K562 (cell line): ENCODE data around the gene CENPT. TPM values are rescaled to one million over a fixed set of nuclear protein-coding genes. Genes with fewer than 3 reads are reported as not detected.

Experiments used
- ARNT ChIP-seq, 2 experiments: fragments of 450-650 bp; IDR thresholded peaks; 2 replicates each; pipeline ENCODE4 v1.6.1; 2016; ENCODE audit warnings: mild to moderate bottlenecking in 1 of 2
- COPS2 ChIP-seq: fragments of 450-650 bp; conservative IDR thresholded peaks from 2 replicates; pipeline ENCODE4 v1.6.1; 2016; ENCODE audit warnings: mild to moderate bottlenecking, moderate library complexity
- CREM ChIP-seq: IDR thresholded peaks from 2 replicates; pipeline ENCODE4 v1.6.1; 2014; ENCODE audit warnings: antibody characterized with exemption, low read depth
- ELF1 ChIP-seq: fragments of 200-800 bp; sonication (Bioruptor generic); IDR thresholded peaks from 2 replicates; pipeline ENCODE4 v1.6.1; 2016; ENCODE audit warnings: missing genetic modification characterization, missing compliant biosample characterization
- FOXA1 ChIP-seq: fragments of 450-650 bp; IDR thresholded peaks from 2 replicates; pipeline ENCODE4 v1.6.1; 2016; ENCODE audit warnings: mild to moderate bottlenecking, borderline replicate concordance
- FOXJ2 ChIP-seq: fragments of 200-800 bp; sonication (Bioruptor generic); IDR thresholded peaks from 2 replicates; pipeline ENCODE4 v1.6.1; 2016; ENCODE audit warnings: missing genetic modification characterization, missing compliant biosample characterization
- FOXM1 ChIP-seq, 2 experiments: fragments of 450-650 bp in 1 of 2; sonication (generic) in 1 of 2; formaldehyde crosslinking in 1 of 2; IDR thresholded peaks; 2 replicates each; pipeline versions ENCODE4 v1.6.1 to v1.9.0; 2017 to 2022; ENCODE audit warnings: low read depth in 2 of 2, mild to moderate bottlenecking in 2 of 2, missing genetic modification reagents in 1 of 2, moderate library complexity in 1 of 2
- HDAC2 ChIP-seq: fragments of 450-650 bp; IDR thresholded peaks from 2 replicates; pipeline ENCODE4 v1.6.1; 2016; ENCODE audit warnings: mild to moderate bottlenecking
- HDGF ChIP-seq: fragments of 450-650 bp; IDR thresholded peaks from 2 replicates; pipeline ENCODE4 v1.6.1; 2016
- MAFG ChIP-seq: fragments of 450-650 bp; conservative IDR thresholded peaks from 2 replicates; pipeline ENCODE4 v1.6.1; 2016; ENCODE audit warnings: missing genetic modification characterization, missing compliant biosample characterization
- MXI1 ChIP-seq: IDR thresholded peaks from 2 replicates; pipeline ENCODE4 v1.6.1; 2011; ENCODE audit warnings: low read depth, mild to moderate bottlenecking, improper control_type of control experiment, low read length
- PATZ1 ChIP-seq: fragments of 250-450 bp; sonication (Bioruptor Pico); IDR thresholded peaks from 2 replicates; pipeline ENCODE4 v1.5.0; 2020; ENCODE audit warnings: mild to moderate bottlenecking, borderline replicate concordance
- RBM25 ChIP-seq: fragments of 200-400 bp; formaldehyde crosslinking; IDR thresholded peaks from 2 replicates; pipeline ENCODE4 v1.6.1; 2018; ENCODE audit warnings: low read length, low read depth, moderate library complexity; ENCODE audit not compliant: severe bottlenecking
- RNF2 ChIP-seq: sonication (generic); IDR thresholded peaks from 2 replicates; pipeline ENCODE4 v1.6.1; 2016
- SMAD3 ChIP-seq: fragments of 450-650 bp; formaldehyde crosslinking; conservative IDR thresholded peaks from 2 replicates; pipeline ENCODE4 v1.4.0; 2020; ENCODE audit warnings: mild to moderate bottlenecking
- SREBF1 ChIP-seq: fragments of 150-350 bp; IDR thresholded peaks from 2 replicates; pipeline ENCODE4 v1.6.1; 2014; ENCODE audit warnings: antibody characterized with exemption, low read depth, low read length, borderline replicate concordance
- STAT6 ChIP-seq: sonication (generic); formaldehyde crosslinking; IDR thresholded peaks from 2 replicates; pipeline ENCODE4 v1.8.1; 2023; ENCODE audit warnings: mild to moderate bottlenecking, missing genetic modification reagents
- TAF7 ChIP-seq: fragments of 450-650 bp; IDR thresholded peaks from 2 replicates; pipeline ENCODE4 v1.6.1; 2016; ENCODE audit warnings: missing genetic modification characterization, missing compliant biosample characterization
- YY1 ChIP-seq, 3 experiments: IDR thresholded peaks; 2 replicates each; pipeline ENCODE4 v1.6.1; 2011; ENCODE audit warnings: low read length in 2 of 3, mild to moderate bottlenecking in 2 of 3, moderate library complexity in 2 of 3, borderline replicate concordance in 1 of 3, control low read depth in 1 of 3, low read depth in 1 of 3; ENCODE audit not compliant: insufficient read depth in 3 of 3, insufficient replicate concordance in 2 of 3, control insufficient read depth in 1 of 3, insufficient read length in 1 of 3; ENCODE audit errors: extremely low read depth in 1 of 3
- ZNF143 ChIP-seq: sonication (generic); formaldehyde crosslinking; IDR thresholded peaks from 2 replicates; pipeline ENCODE4 v1.9.0; 2022; ENCODE audit warnings: mild to moderate bottlenecking, missing genetic modification reagents
- ZNF197 ChIP-seq: fragments of 200-800 bp; sonication (Bioruptor generic); IDR thresholded peaks from 2 replicates; pipeline ENCODE4 v1.6.1; 2016; ENCODE audit warnings: low read depth, missing genetic modification characterization, missing compliant biosample characterization
- ZNF280A ChIP-seq: fragments of 450-650 bp; IDR thresholded peaks from 2 replicates; pipeline ENCODE4 v1.6.1; 2018; ENCODE audit warnings: mild to moderate bottlenecking, low read depth; ENCODE audit not compliant: partially characterized antibody
- ZNF316 ChIP-seq: fragments of 450-650 bp; IDR thresholded peaks from 2 replicates; pipeline ENCODE4 v1.6.1; 2016
- ZNF408 ChIP-seq: fragments of 250-450 bp; sonication (Bioruptor Pico); IDR thresholded peaks from 2 replicates; pipeline ENCODE4 v1.4.0; 2020; ENCODE audit warnings: low read depth, mild to moderate bottlenecking, moderate library complexity
- ZNF75A ChIP-seq: fragments of 450-650 bp; formaldehyde crosslinking; IDR thresholded peaks from 2 replicates; pipeline ENCODE4 v1.4.0; 2020; ENCODE audit warnings: mild to moderate bottlenecking
- polyA plus RNA-seq, 8 experiments: library from polyadenylated mRNA; depleted of rRNA in 4 of 8; stranded (reverse) in 5 of 8; unstranded in 3 of 8; fragments of >200 nt; fragmentation: Nextera tagmentation in 2 of 8; fragmentation: Illumina TruSeq in 1 of 8; extraction: Ambion mirVana in 2 of 8; extraction: Trizol in 1 of 8; gene quantifications; 2 replicates each; pipeline versions ENCODE4 v1.2.1 to v1.2.3, GENCODE V29; 2011 to 2014; ENCODE audit warnings: inconsistent platforms in 1 of 8, missing spikeins in 1 of 8
- total RNA-seq, 7 experiments: library from RNA; depleted of rRNA in 6 of 7; stranded (reverse); fragments of >200 nt in 6 of 7; fragmentation: Illumina TruSeq in 2 of 7; extraction: Trizol in 2 of 7; gene quantifications; 2 replicates each; pipeline versions ENCODE4 v1.2.1 to v1.2.3, GENCODE V29; 2011 to 2021; ENCODE audit warnings: low replicate concordance in 1 of 7

Gene CENPT
- total and polyA plus RNA-seq, 9 of the 15 experiments (the other 6 are each of a cell fraction or from before 2014, with no cell fraction given) = 3.6 to 94.2 (median 44.1) TPM

GRCh38 chr16:67800338-67800926 lies 47.1 kb downstream of the CENPT start (continued):
- TF ChIP-seq ZNF408 (no peak), RNF2 (no peak), ARNT (IDR thresholded peaks at IDR 0.05) (no peak), SMAD3 (CRISPR knock-in tag) (no peak), ZNF143 (no peak), STAT6 (no peak), RBM25 (no peak), FOXJ2 (tag) (no peak), ZNF75A (CRISPR knock-in tag) (no peak), HDAC2 (no peak), MAFG (peak; percentile 73), YY1 (IDR thresholded peaks at IDR 0.05; ENCODE audit: borderline replicate concordance in 1 of 3, control insufficient read depth in 1 of 3, extremely low read depth in 1 of 3, insufficient read depth in 3 of 3, insufficient read length in 1 of 3, insufficient replicate concordance in 2 of 3, low read depth in 1 of 3, low read length in 2 of 3) (no peak), PATZ1 (CRISPR knock-in tag) (no peak), HDGF (no peak), FOXM1 (IDR thresholded peaks at IDR 0.05; ENCODE audit: low read depth) (no peak), FOXM1 (CRISPR knock-in tag; IDR thresholded peaks at IDR 0.05; ENCODE audit: low read depth) (no peak), TAF7 (tag) (no peak), COPS2 (no peak), SREBF1 (no peak), ELF1 (tag) (no peak), ZNF280A (no peak), FOXA1 (no peak), MXI1 (no peak), CREM (peak; percentile 81), ZNF316 (peak; percentile 36), ZNF197 (CRISPR knock-in tag) (no peak)
